HEK293 (cell line): ENCODE measurements around the gene GJC3.
A peak's percentile ranks its signal among the peaks of the same experiment; 100 is the strongest.

Experiments used
- CTCF ChIA-PET: fragments of 350-600 bp; formaldehyde crosslinking; extraction: SDS; loops from one replicate; lab custom pipeline; 2021; ENCODE audit warnings: antibody characterized with exemption; lab: Yijun Ruan, JAX
- POLR2A ChIA-PET: fragments of 300-600 bp; formaldehyde crosslinking; extraction: SDS; loops from one replicate; lab custom pipeline; 2020; ENCODE audit warnings: antibody characterized with exemption, inconsistent platforms; lab: Yijun Ruan, JAX
- H3K27ac ChIP-seq: fragments of 200-500 bp; sonication (Bioruptor generic); 2 replicates; pipeline ENCODE4 v1.5.1; 2014; ENCODE audit warnings: low read depth, low read length, control low read depth, inconsistent platforms; ENCODE audit errors: extremely low read depth
- H3K36me3 ChIP-seq, 2 experiments: fragments of 200-500 bp in 1 of 2; sonication (Bioruptor generic) in 1 of 2; 1 replicate in 1 of 2; 2 replicates in 1 of 2; pipeline ENCODE4 v1.5.1; 2014 to 2017; ENCODE audit warnings: inconsistent platforms in 2 of 2, low read length in 2 of 2; ENCODE audit not compliant: control insufficient read depth in 2 of 2, insufficient read depth in 1 of 2
- H3K4me1 ChIP-seq: fragments of 200-500 bp; sonication (Bioruptor generic); 2 replicates; pipeline ENCODE4 v1.5.1; 2014; ENCODE audit warnings: mild to moderate bottlenecking, low read length, inconsistent platforms; ENCODE audit not compliant: control insufficient read depth, insufficient read depth
- H3K4me3 ChIP-seq: 2 replicates; pipeline ENCODE4 v1.5.1; 2011; ENCODE audit warnings: low read depth, mild to moderate bottlenecking, control low read depth, low read length, moderate library complexity
- H3K9me3 ChIP-seq: fragments of 200-500 bp; sonication (Bioruptor generic); 2 replicates; pipeline ENCODE4 v1.5.1; 2014; ENCODE audit warnings: low read depth, low read length, inconsistent platforms; ENCODE audit not compliant: control insufficient read depth, insufficient read depth
- GLIS2 ChIP-seq: fragments of 450-650 bp; formaldehyde crosslinking; IDR thresholded peaks from 2 replicates; pipeline ENCODE4 v1.5.1; 2016; ENCODE audit warnings: missing biosample characterization, missing genetic modification characterization
- HOXA7 ChIP-seq: sonication (generic); formaldehyde crosslinking; IDR thresholded peaks from 2 replicates; pipeline ENCODE4 v1.8.1; 2022; ENCODE audit warnings: missing genetic modification reagents, borderline replicate concordance
- ZBTB17 ChIP-seq: fragments of 450-650 bp; formaldehyde crosslinking; IDR thresholded peaks from 2 replicates; pipeline ENCODE4 v1.5.1; 2016; ENCODE audit warnings: missing biosample characterization, missing genetic modification characterization
- ZBTB21 ChIP-seq: fragments of 450-650 bp; formaldehyde crosslinking; IDR thresholded peaks from 2 replicates; pipeline ENCODE4 v1.5.1; 2017; ENCODE audit warnings: missing biosample characterization, missing genetic modification characterization
- ZFHX2 ChIP-seq: fragments of 450-650 bp; formaldehyde crosslinking; conservative IDR thresholded peaks from 2 replicates; pipeline ENCODE4 v1.5.1; 2016; ENCODE audit warnings: missing biosample characterization, missing genetic modification characterization
- ZIC2 ChIP-seq: fragments of 450-650 bp; formaldehyde crosslinking; IDR thresholded peaks from 2 replicates; pipeline ENCODE4 v1.5.1; 2016; ENCODE audit warnings: missing biosample characterization, missing genetic modification characterization
- ZNF146 ChIP-seq: fragments of 450-650 bp; formaldehyde crosslinking; IDR thresholded peaks from 2 replicates; pipeline ENCODE4 v1.5.1; 2016; ENCODE audit warnings: missing biosample characterization, missing genetic modification characterization
- ZNF2 ChIP-seq: fragments of 450-650 bp; formaldehyde crosslinking; IDR thresholded peaks from 2 replicates; pipeline ENCODE4 v1.5.1; 2016; ENCODE audit warnings: missing biosample characterization, missing genetic modification characterization
- ZNF324 ChIP-seq: fragments of 450-650 bp; formaldehyde crosslinking; IDR thresholded peaks from 2 replicates; pipeline ENCODE4 v1.5.1; 2016; ENCODE audit warnings: missing biosample characterization, missing genetic modification characterization
- ZNF335 ChIP-seq: fragments of 450-650 bp; formaldehyde crosslinking; conservative IDR thresholded peaks from 2 replicates; pipeline ENCODE4 v1.5.1; 2016; ENCODE audit warnings: missing biosample characterization, missing genetic modification characterization
- ZNF404 ChIP-seq: fragments of 450-650 bp; formaldehyde crosslinking; IDR thresholded peaks from 2 replicates; pipeline ENCODE4 v1.5.1; 2017; ENCODE audit warnings: missing biosample characterization, missing genetic modification characterization
- ZNF549 ChIP-seq: fragments of 450-650 bp; IDR thresholded peaks from 2 replicates; pipeline ENCODE4 v1.5.1; 2018; ENCODE audit warnings: missing biosample characterization, missing genetic modification characterization, mild to moderate bottlenecking, inconsistent platforms, moderate library complexity
- ZNF600 ChIP-seq: fragments of 450-650 bp; formaldehyde crosslinking; IDR thresholded peaks from 2 replicates; pipeline ENCODE4 v1.5.1; 2016; ENCODE audit warnings: missing biosample characterization, missing genetic modification characterization
- ZNF660 ChIP-seq: fragments of 450-650 bp; IDR thresholded peaks from 2 replicates; pipeline ENCODE4 v1.5.1; 2018; ENCODE audit warnings: missing biosample characterization, mild to moderate bottlenecking, missing genetic modification characterization
- ZNF670 ChIP-seq: fragments of 450-650 bp; formaldehyde crosslinking; IDR thresholded peaks from 2 replicates; pipeline ENCODE4 v1.5.1; 2016; ENCODE audit warnings: missing biosample characterization, missing genetic modification characterization, low read depth
- ZNF792 ChIP-seq: fragments of 450-650 bp; formaldehyde crosslinking; IDR thresholded peaks from 2 replicates; pipeline ENCODE4 v1.5.1; 2016; ENCODE audit warnings: missing biosample characterization, missing genetic modification characterization
- ZSCAN30 ChIP-seq: fragments of 450-650 bp; IDR thresholded peaks from 2 replicates; pipeline ENCODE4 v1.5.1; 2018; ENCODE audit warnings: missing biosample characterization, mild to moderate bottlenecking, missing genetic modification characterization, moderate library complexity
- TF ChIP-seq, protein P1 (sequence below): fragments of 450-650 bp; formaldehyde crosslinking; IDR thresholded peaks from 2 replicates; pipeline ENCODE4 v1.5.1; 2016; ENCODE audit warnings: missing biosample characterization, missing genetic modification characterization
- TF ChIP-seq, protein P2 (sequence below): fragments of 450-650 bp; formaldehyde crosslinking; IDR thresholded peaks from 2 replicates; pipeline ENCODE4 v1.5.1; 2017; ENCODE audit warnings: missing biosample characterization, missing genetic modification characterization
- TF ChIP-seq, protein P3 (sequence below): fragments of 450-650 bp; formaldehyde crosslinking; IDR thresholded peaks from 2 replicates; pipeline ENCODE4 v1.5.1; 2016; ENCODE audit warnings: missing biosample characterization, missing genetic modification characterization
- TF ChIP-seq, protein P4 (sequence below): fragments of 450-650 bp; formaldehyde crosslinking; IDR thresholded peaks from 2 replicates; pipeline ENCODE4 v1.5.1; 2016; ENCODE audit warnings: missing biosample characterization, missing genetic modification characterization
- TF ChIP-seq, protein P5 (sequence below): fragments of 450-650 bp; formaldehyde crosslinking; conservative IDR thresholded peaks from 2 replicates; pipeline ENCODE4 v1.5.1; 2016; ENCODE audit warnings: low read depth, missing biosample characterization, missing genetic modification characterization

GJC3 gene, protein sequence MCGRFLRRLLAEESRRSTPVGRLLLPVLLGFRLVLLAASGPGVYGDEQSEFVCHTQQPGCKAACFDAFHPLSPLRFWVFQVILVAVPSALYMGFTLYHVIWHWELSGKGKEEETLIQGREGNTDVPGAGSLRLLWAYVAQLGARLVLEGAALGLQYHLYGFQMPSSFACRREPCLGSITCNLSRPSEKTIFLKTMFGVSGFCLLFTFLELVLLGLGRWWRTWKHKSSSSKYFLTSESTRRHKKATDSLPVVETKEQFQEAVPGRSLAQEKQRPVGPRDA

DNA sequence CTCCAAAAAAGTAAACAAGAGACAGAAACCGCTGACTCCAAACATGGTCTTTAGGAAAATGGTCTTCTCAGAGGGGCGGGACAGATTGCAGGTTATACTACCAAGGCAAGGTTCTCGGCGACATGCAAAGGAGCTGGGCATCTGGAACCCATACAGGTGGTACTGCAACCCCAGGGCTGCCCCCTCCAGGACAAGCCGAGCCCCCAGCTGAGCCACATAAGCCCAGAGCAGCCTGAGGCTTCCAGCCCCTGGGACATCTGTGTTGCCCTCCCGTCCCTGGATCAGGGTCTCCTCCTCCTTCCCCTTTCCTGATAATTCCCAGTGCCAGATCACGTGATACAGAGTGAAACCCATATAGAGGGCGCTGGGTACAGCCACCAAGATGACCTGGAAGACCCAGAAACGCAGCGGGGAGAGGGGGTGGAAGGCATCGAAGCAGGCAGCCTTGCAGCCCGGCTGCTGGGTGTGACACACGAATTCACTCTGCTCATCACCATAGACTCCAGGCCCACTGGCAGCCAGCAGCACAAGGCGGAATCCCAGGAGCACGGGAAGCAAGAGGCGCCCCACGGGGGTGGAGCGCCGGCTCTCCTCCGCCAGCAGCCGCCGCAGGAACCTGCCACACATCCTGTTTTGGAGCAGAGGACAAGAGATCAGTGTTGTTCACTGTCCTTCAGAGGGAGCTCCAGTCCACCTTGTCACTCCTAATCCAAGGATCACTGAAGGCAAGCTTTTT, at the start of gene GJC3:
Gene GJC3, minus strand, starts transcription at position 627 of the 736 bp plus-strand sequence. Its CDS starts 0 bp downstream, at position 627.
- no peaks in the 10 kb centered on the region for H3K36me3 ChIP-seq
- no peak within 1 kb of the TSS for H3K27ac ChIP-seq
- H3K4me1 ChIP-seq: no peaks in the 10 kb centered on the region
- ChIA-PET CTCF (interaction anchor here (0.6 to 1.8 kb wide), 8 partner anchors 8 to 582 kb away, joined by 3 to 13 read pairs (median 4); no protein-coding TSS in a partner anchor), POLR2A (interaction anchor here (1.0 kb wide), 2 partner anchors 10 to 21 kb away, joined by 3 to 12 read pairs; partner anchors contain the start of gene TRIM4)
- no peaks in the 10 kb centered on the region for H3K9me3 ChIP-seq
- peak within 1 kb of the TSS; percentile 27 for H3K4me3 ChIP-seq
- TF ChIP-seq ZNF146 (tag by site-specific recombination): no peak
- no peak for TF ChIP-seq ZBTB21 (tag by site-specific recombination)
- TF ChIP-seq ZNF660 (tag by site-specific recombination): peak; percentile 85
- peak; percentile 57 for TF ChIP-seq ZIC2 (tag by site-specific recombination)
- TF ChIP-seq ZNF600 (tag by site-specific recombination): peak; percentile 92
- no peak for TF ChIP-seq ZNF670 (tag by site-specific recombination)
- TF ChIP-seq, protein P1, sequence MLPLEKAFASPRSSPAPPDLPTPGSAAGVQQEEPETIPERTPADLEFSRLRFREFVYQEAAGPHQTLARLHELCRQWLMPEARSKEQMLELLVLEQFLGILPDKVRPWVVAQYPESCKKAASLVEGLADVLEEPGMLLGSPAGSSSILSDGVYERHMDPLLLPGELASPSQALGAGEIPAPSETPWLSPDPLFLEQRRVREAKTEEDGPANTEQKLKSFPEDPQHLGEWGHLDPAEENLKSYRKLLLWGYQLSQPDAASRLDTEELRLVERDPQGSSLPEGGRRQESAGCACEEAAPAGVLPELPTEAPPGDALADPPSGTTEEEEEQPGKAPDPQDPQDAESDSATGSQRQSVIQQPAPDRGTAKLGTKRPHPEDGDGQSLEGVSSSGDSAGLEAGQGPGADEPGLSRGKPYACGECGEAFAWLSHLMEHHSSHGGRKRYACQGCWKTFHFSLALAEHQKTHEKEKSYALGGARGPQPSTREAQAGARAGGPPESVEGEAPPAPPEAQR: no peak
- no peak for TF ChIP-seq ZNF549 (tag by site-specific recombination)
- 0 out of 2 replicates have a peak, but pooled peaks have one; percentile 41 for TF ChIP-seq ZNF324
- TF ChIP-seq ZSCAN30 (tag by site-specific recombination): 0 out of 2 replicates have a peak, but pooled peaks have one; percentile 38
- TF ChIP-seq, protein P2, sequence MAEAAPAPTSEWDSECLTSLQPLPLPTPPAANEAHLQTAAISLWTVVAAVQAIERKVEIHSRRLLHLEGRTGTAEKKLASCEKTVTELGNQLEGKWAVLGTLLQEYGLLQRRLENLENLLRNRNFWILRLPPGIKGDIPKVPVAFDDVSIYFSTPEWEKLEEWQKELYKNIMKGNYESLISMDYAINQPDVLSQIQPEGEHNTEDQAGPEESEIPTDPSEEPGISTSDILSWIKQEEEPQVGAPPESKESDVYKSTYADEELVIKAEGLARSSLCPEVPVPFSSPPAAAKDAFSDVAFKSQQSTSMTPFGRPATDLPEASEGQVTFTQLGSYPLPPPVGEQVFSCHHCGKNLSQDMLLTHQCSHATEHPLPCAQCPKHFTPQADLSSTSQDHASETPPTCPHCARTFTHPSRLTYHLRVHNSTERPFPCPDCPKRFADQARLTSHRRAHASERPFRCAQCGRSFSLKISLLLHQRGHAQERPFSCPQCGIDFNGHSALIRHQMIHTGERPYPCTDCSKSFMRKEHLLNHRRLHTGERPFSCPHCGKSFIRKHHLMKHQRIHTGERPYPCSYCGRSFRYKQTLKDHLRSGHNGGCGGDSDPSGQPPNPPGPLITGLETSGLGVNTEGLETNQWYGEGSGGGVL: peak; percentile 39; the same call in 1 of the 2 replicates
- TF ChIP-seq ZNF404 (tag by site-specific recombination): no peak
- TF ChIP-seq ZNF2 (tag by site-specific recombination): no peak
- TF ChIP-seq, protein P3, sequence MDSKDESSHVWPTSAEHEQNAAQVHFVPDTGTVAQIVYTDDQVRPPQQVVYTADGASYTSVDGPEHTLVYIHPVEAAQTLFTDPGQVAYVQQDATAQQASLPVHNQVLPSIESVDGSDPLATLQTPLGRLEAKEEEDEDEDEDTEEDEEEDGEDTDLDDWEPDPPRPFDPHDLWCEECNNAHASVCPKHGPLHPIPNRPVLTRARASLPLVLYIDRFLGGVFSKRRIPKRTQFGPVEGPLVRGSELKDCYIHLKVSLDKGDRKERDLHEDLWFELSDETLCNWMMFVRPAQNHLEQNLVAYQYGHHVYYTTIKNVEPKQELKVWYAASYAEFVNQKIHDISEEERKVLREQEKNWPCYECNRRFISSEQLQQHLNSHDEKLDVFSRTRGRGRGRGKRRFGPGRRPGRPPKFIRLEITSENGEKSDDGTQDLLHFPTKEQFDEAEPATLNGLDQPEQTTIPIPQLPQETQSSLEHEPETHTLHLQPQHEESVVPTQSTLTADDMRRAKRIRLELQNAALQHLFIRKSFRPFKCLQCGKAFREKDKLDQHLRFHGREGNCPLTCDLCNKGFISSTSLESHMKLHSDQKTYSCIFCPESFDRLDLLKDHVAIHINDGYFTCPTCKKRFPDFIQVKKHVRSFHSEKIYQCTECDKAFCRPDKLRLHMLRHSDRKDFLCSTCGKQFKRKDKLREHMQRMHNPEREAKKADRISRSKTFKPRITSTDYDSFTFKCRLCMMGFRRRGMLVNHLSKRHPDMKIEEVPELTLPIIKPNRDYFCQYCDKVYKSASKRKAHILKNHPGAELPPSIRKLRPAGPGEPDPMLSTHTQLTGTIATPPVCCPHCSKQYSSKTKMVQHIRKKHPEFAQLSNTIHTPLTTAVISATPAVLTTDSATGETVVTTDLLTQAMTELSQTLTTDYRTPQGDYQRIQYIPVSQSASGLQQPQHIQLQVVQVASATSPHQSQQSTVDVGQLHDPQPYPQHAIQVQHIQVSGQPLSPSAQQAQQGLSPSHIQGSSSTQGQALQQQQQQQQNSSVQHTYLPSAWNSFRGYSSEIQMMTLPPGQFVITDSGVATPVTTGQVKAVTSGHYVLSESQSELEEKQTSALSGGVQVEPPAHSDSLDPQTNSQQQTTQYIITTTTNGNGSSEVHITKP: peak; percentile 82
- TF ChIP-seq, protein P4, sequence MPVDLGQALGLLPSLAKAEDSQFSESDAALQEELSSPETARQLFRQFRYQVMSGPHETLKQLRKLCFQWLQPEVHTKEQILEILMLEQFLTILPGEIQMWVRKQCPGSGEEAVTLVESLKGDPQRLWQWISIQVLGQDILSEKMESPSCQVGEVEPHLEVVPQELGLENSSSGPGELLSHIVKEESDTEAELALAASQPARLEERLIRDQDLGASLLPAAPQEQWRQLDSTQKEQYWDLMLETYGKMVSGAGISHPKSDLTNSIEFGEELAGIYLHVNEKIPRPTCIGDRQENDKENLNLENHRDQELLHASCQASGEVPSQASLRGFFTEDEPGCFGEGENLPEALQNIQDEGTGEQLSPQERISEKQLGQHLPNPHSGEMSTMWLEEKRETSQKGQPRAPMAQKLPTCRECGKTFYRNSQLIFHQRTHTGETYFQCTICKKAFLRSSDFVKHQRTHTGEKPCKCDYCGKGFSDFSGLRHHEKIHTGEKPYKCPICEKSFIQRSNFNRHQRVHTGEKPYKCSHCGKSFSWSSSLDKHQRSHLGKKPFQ (tag by site-specific recombination): no peak
- TF ChIP-seq GLIS2 (tag by site-specific recombination): peak; percentile 57
- TF ChIP-seq HOXA7 (CRISPR knock-in tag): no peak
- TF ChIP-seq ZFHX2 (tag by site-specific recombination): peak; percentile 14; the same call in 1 of the 2 replicates
- TF ChIP-seq, protein P5, sequence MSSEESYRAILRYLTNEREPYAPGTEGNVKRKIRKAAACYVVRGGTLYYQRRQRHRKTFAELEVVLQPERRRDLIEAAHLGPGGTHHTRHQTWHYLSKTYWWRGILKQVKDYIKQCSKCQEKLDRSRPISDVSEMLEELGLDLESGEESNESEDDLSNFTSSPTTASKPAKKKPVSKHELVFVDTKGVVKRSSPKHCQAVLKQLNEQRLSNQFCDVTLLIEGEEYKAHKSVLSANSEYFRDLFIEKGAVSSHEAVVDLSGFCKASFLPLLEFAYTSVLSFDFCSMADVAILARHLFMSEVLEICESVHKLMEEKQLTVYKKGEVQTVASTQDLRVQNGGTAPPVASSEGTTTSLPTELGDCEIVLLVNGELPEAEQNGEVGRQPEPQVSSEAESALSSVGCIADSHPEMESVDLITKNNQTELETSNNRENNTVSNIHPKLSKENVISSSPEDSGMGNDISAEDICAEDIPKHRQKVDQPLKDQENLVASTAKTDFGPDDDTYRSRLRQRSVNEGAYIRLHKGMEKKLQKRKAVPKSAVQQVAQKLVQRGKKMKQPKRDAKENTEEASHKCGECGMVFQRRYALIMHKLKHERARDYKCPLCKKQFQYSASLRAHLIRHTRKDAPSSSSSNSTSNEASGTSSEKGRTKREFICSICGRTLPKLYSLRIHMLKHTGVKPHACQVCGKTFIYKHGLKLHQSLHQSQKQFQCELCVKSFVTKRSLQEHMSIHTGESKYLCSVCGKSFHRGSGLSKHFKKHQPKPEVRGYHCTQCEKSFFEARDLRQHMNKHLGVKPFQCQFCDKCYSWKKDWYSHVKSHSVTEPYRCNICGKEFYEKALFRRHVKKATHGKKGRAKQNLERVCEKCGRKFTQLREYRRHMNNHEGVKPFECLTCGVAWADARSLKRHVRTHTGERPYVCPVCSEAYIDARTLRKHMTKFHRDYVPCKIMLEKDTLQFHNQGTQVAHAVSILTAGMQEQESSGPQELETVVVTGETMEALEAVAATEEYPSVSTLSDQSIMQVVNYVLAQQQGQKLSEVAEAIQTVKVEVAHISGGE (tag by site-specific recombination): peak; percentile 54; the same call in 1 of the 2 replicates
- peak; percentile 81 for TF ChIP-seq ZBTB17 (tag by site-specific recombination)
- no peak for TF ChIP-seq ZNF792
- peak; percentile 85 for TF ChIP-seq ZNF335
